OCI-LY7 (cell line): ENCODE measurements around the gene ERP44. TPM values are rescaled to one million over a fixed set of nuclear protein-coding genes. Genes with fewer than 3 reads are reported as not detected.

Experiments used
- BruUV-seq: library from RNA; stranded (reverse); fragments of 400-500 nt; replicated peaks from 2 replicates; lab custom pipeline; 2021; lab: Mats Ljungman, UMichigan
- CTCF ChIA-PET: fragments of 300-600 bp; sonication (Branson Sonifier 250); formaldehyde crosslinking; loops from one replicate; lab custom pipeline; 2022; ENCODE audit warnings: antibody characterized with exemption; ENCODE audit not compliant: unreplicated experiment; lab: Charles Lee
- POLR2A ChIA-PET: fragments of 300-600 bp; sonication (Branson Sonifier 250); formaldehyde crosslinking; loops from one replicate; lab custom pipeline; 2022; ENCODE audit warnings: antibody characterized with exemption; lab: Charles Lee
- DNase-seq: peaks from one replicate; pipeline ENCODE4 v3.0.0-alpha.2; 2015; ENCODE audit warnings: low spot score
- H2AFZ ChIP-seq: fragments of 200-600 bp; sonication (generic), shearing (Covaris generic); 2 replicates; pipeline ENCODE4 v1.6.1; 2014; ENCODE audit warnings: mild to moderate bottlenecking, antibody characterized with exemption, low read length, moderate library complexity
- H3K27ac ChIP-seq: fragments of 200-600 bp; sonication (generic); 2 replicates; pipeline ENCODE4 v1.5.1; 2014; ENCODE audit warnings: mixed run types, low read depth, mild to moderate bottlenecking, moderate library complexity, low read length, inconsistent platforms; ENCODE audit not compliant: poor library complexity, severe bottlenecking
- H3K36me3 ChIP-seq: fragments of 200-600 bp; sonication (generic); 2 replicates; pipeline ENCODE4 v1.6.1; 2014; ENCODE audit warnings: mild to moderate bottlenecking, antibody characterized with exemption, low read length, moderate library complexity, mixed read lengths; ENCODE audit not compliant: insufficient read depth
- H3K4me1 ChIP-seq: fragments of 200-600 bp; sonication (generic); 2 replicates; pipeline ENCODE4 v1.5.1; 2014; ENCODE audit warnings: mild to moderate bottlenecking, low read length; ENCODE audit not compliant: insufficient read depth, poor library complexity, severe bottlenecking
- H3K4me2 ChIP-seq: fragments of 200-600 bp; sonication (generic); 2 replicates; pipeline ENCODE4 v1.6.1; 2014; ENCODE audit warnings: mild to moderate bottlenecking, low read length
- H3K4me3 ChIP-seq: fragments of 200-600 bp; sonication (generic); 2 replicates; pipeline ENCODE4 v1.5.1; 2014; ENCODE audit warnings: mild to moderate bottlenecking, low read depth, low read length; ENCODE audit not compliant: poor library complexity, severe bottlenecking
- H3K79me2 ChIP-seq: fragments of 200-600 bp; sonication (generic); 2 replicates; pipeline ENCODE4 v1.6.1; 2016; ENCODE audit warnings: low read depth, mild to moderate bottlenecking, low read length, moderate library complexity, mixed read lengths; ENCODE audit not compliant: insufficient read depth
- H3K9me2 ChIP-seq: fragments of 200-600 bp; sonication (generic); 2 replicates; pipeline ENCODE4 v1.6.1; 2016; ENCODE audit warnings: mild to moderate bottlenecking, low read length, mixed read lengths; ENCODE audit not compliant: insufficient read depth
- H3K9me3 ChIP-seq: fragments of 200-600 bp; sonication (generic); 2 replicates; pipeline ENCODE4 v1.6.1; 2014; ENCODE audit warnings: mild to moderate bottlenecking, mixed run types, low read length, mixed read lengths
- H4K20me1 ChIP-seq: fragments of 200-600 bp; sonication (generic); 2 replicates; pipeline ENCODE4 v1.6.1; 2014; ENCODE audit warnings: mild to moderate bottlenecking, antibody characterized with exemption, low read length, moderate library complexity, mixed read lengths; ENCODE audit not compliant: insufficient read depth
- EZH2phosphoT487 ChIP-seq: fragments of 200-600 bp; sonication (generic); IDR thresholded peaks from 2 replicates; pipeline ENCODE4 v1.6.1; 2018; ENCODE audit warnings: low read depth, borderline replicate concordance, mild to moderate bottlenecking, mixed run types, antibody characterized with exemption, low read length, moderate library complexity, mixed read lengths
- intact Hi-C: fragments of 100-400 bp; cut with micrococcal nuclease; formaldehyde crosslinking; loops from one replicate; pipeline ENCODE4 v1.10.0; 2022; ENCODE audit not compliant: unreplicated experiment
- total RNA-seq, 2 experiments: library from RNA; depleted of rRNA in 1 of 2; stranded (reverse); fragments of >200 nt in 1 of 2; shearing (Covaris generic) in 1 of 2; gene quantifications; 2 replicates each; pipeline ENCODE4 v1.2.3, GENCODE V29; 2014 to 2022
- TF ChIP-seq, protein P1 (sequence below): fragments of 200-600 bp; sonication (generic); conservative IDR thresholded peaks from 2 replicates; pipeline ENCODE4 v1.5.1; 2014; ENCODE audit warnings: mild to moderate bottlenecking, antibody characterized with exemption, low read length, moderate library complexity, mixed read lengths

ERP44 gene
- total RNA-seq, 2 experiments from 2014 or later, result 19.3 to 28.1 TPM

DNA sequence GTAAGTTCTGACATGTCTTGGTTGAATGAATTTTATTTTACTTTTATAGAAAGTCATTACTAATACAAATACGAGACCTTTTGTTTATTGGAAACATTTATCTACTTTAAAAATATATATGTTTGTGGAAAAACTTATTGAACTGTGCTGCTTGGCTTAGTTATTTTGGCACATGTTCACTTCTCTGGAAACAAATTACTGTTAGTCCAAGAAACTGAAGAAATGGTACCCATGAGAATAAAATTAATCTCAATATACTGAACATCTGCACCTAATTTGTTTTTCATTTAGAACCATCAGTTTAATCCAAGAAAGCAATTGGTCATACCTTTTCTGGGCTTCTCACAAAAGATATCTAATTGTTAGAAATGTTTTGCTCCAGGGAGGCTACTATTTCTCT lies 32.4 kb upstream of the ERP44 start:
- no peaks in the 10 kb centered on the region for H3K9me3 ChIP-seq
- H3K9me2 ChIP-seq, result no peaks in the 10 kb centered on the region
- no peak overlapping the region for H3K4me3 ChIP-seq
- no peak overlapping the region for H3K4me2 ChIP-seq
- no peak overlapping the region for H3K27ac ChIP-seq
- H3K4me1 ChIP-seq, result no peaks in the 10 kb centered on the region
- no peaks in the 10 kb centered on the region for H4K20me1 ChIP-seq
- TF ChIP-seq EZH2phosphoT487, result no peak
- TF ChIP-seq, protein P1, sequence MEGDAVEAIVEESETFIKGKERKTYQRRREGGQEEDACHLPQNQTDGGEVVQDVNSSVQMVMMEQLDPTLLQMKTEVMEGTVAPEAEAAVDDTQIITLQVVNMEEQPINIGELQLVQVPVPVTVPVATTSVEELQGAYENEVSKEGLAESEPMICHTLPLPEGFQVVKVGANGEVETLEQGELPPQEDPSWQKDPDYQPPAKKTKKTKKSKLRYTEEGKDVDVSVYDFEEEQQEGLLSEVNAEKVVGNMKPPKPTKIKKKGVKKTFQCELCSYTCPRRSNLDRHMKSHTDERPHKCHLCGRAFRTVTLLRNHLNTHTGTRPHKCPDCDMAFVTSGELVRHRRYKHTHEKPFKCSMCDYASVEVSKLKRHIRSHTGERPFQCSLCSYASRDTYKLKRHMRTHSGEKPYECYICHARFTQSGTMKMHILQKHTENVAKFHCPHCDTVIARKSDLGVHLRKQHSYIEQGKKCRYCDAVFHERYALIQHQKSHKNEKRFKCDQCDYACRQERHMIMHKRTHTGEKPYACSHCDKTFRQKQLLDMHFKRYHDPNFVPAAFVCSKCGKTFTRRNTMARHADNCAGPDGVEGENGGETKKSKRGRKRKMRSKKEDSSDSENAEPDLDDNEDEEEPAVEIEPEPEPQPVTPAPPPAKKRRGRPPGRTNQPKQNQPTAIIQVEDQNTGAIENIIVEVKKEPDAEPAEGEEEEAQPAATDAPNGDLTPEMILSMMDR, result no peak
- ChIA-PET POLR2A (interaction anchor here (0.5 to 0.9 kb wide), 5 partner anchors 13 to 318 kb away, joined by 3 to 4 read pairs (median 3); no protein-coding TSS in a partner anchor), CTCF (no interaction called here)
- H3K36me3 ChIP-seq, result peaks cover 68% of the 10 kb centered on the region
- BruUV-seq, result no TSS peak
- H3K79me2 ChIP-seq, result no peaks in the 10 kb centered on the region
- H2AFZ ChIP-seq, result no peak overlapping the region
- intact Hi-C loops, result no loop called here
- DNase-seq, result no peak

DNA sequence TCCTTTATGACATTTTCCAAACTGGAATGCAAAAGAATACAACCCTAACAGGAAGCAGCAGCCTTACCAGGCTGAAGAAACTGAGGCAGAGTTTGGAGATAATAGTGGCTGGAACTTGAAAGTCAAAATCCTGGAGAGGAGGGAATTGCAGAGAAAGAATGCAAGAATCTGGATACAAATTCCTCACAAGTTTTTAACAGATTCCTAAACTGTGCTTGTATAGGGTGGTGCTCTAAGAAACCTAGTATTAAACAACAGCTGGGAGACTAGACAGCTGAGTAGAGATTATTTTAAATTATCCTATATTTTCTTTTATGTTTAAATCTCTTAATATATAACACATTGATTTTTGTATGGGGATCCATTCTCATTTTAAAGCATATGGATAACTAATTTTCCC lies 31.0 kb upstream of the ERP44 start:
- DNase-seq, result no peak
- Histone ChIP-seq H3K36me3 (peaks cover 76% of the 10 kb centered on the region), H3K9me3 (no peaks in the 10 kb centered on the region), H3K4me2 (no peak overlapping the region), H3K27ac (no peak overlapping the region), H3K4me3 (no peak overlapping the region), H3K79me2 (no peaks in the 10 kb centered on the region), H3K4me1 (no peaks in the 10 kb centered on the region), H3K9me2 (no peaks in the 10 kb centered on the region), H2AFZ (no peak overlapping the region), H4K20me1 (no peaks in the 10 kb centered on the region)
- BruUV-seq, result no TSS peak
- intact Hi-C loops, result no loop called here
- CTCF ChIA-PET, result no interaction called here
- TF ChIP-seq, protein P1, result no peak
- TF ChIP-seq EZH2phosphoT487, result no peak
- POLR2A ChIA-PET, result no interaction called here

DNA sequence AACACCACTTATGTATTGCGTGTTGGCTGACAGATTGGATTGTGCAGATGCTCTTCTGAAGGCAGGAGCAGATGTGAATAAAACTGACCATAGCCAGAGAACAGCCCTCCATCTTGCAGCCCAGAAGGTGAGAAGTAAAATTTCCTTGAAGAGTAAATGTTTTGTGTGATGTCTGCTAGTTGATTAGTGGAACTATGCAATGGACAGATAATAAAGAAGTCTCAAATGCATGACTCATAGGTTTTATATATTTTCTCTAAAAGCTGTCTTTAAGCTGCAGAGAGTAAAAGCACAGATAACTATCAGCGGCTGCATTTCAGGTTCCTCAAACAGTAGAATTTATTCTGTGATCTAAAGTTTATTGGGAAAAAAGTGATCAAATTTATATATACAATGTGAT lies 27.6 kb upstream of the ERP44 start:
- no peak overlapping the region for H2AFZ ChIP-seq
- no peaks in the 10 kb centered on the region for H4K20me1 ChIP-seq
- H3K27ac ChIP-seq, result no peak overlapping the region
- H3K4me2 ChIP-seq, result no peak overlapping the region
- no TSS peak for BruUV-seq
- DNase-seq, result no peak
- peaks cover 76% of the 10 kb centered on the region for H3K36me3 ChIP-seq
- 0 out of 2 replicates have a peak, but pooled peaks cover 7% of the 10 kb centered on the region for H3K9me3 ChIP-seq
- TF ChIP-seq, protein P1, result no peak
- no peak for TF ChIP-seq EZH2phosphoT487
- no peaks in the 10 kb centered on the region for H3K9me2 ChIP-seq
- CTCF ChIA-PET, result no interaction called here
- H3K4me3 ChIP-seq, result no peak overlapping the region
- POLR2A ChIA-PET, result interaction anchor here (0.7 kb wide), 1 partner anchor 54 kb away, joined by 4 read pairs; no protein-coding TSS in a partner anchor
- H3K4me1 ChIP-seq, result no peaks in the 10 kb centered on the region
- peaks cover 10% of the 10 kb centered on the region; the same call in 1 of the 2 replicates for H3K79me2 ChIP-seq
- intact Hi-C loops, result no loop called here
